AG04450 (cell line): ENCODE results near the gene ZRANB3. TPM values are rescaled to one million over a fixed set of nuclear protein-coding genes. Genes with fewer than 3 reads are reported as not detected.

Source experiments
- CTCF ChIA-PET: fragments of 300-600, 350-600 bp; formaldehyde crosslinking; extraction: SDS; loops from one replicate; lab custom pipeline; 2022; ENCODE audit warnings: antibody characterized with exemption, inconsistent platforms; lab: Charles Lee
- POLR2A ChIA-PET: fragments of 350-600 bp; formaldehyde crosslinking; extraction: SDS; loops from one replicate; lab custom pipeline; 2021; ENCODE audit warnings: antibody characterized with exemption, inconsistent platforms; lab: Yijun Ruan, JAX
- DNase-seq: peaks from one replicate; pipeline ENCODE4 v3.0.0-alpha.2; 2011; ENCODE audit warnings: low read depth, low spot score
- H3K27ac ChIP-seq: one replicate; pipeline ENCODE4 v1.5.1; 2012; ENCODE audit warnings: low read depth, low read length, control low read depth
- H3K27me3 ChIP-seq: one replicate; pipeline ENCODE4 v1.6.0; 2012; ENCODE audit warnings: low read length; ENCODE audit not compliant: control insufficient read depth, insufficient read depth
- H3K4me3 ChIP-seq: 2 replicates; pipeline ENCODE4 v1.5.1; 2011; ENCODE audit warnings: mild to moderate bottlenecking, low read depth, low read length, control low read depth
- H3K9me3 ChIP-seq: 2 replicates; pipeline ENCODE4 v1.5.1; 2012; ENCODE audit warnings: low read length; ENCODE audit not compliant: control insufficient read depth, insufficient read depth
- polyA plus RNA-seq: library from polyadenylated mRNA; depleted of rRNA; stranded (reverse); fragments of >200 nt; gene quantifications from 2 replicates; pipeline ENCODE4 v1.2.3, GENCODE V29; 2011
- TF ChIP-seq, protein P1 (sequence below): IDR thresholded peaks from 2 replicates; pipeline ENCODE4 v1.5.1; 2011; ENCODE audit warnings: low read depth, low read length, control low read depth, inconsistent platforms

ZRANB3 gene
- polyA plus RNA-seq, 1 experiment, result 4.0 TPM

DNA sequence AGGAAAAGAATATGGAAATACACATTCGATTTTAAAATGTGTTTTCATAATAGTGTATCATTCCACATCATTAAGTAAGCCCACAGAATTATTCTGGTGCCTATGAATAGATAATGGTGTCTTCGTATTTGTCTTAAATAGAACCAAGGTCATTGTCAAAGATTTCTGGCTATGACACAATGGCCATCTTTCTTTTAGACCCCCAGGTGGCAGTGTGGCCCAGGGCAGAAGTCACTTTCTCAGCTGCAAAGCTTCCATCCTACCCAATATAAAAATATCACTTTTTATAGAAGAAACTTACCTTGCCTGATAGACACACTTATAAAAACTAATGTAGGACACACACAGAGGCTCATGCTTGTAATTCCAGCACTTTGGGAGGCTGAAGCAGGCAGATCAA, 57.5 kb downstream of the ZRANB3 start:
- CTCF ChIA-PET, result interaction anchor here (0.6 to 2.1 kb wide), 6 partner anchors 13 to 470 kb away, joined by 3 to 21 read pairs (median 4); no protein-coding TSS in a partner anchor
- DNase-seq, result no peak
- POLR2A ChIA-PET, result no interaction called here
- Histone ChIP-seq H3K9me3 (no peaks in the 10 kb centered on the region), H3K4me3 (no peak overlapping the region), H3K27me3 (no peaks in the 10 kb centered on the region), H3K27ac (no peak overlapping the region)
- TF ChIP-seq, protein P1, sequence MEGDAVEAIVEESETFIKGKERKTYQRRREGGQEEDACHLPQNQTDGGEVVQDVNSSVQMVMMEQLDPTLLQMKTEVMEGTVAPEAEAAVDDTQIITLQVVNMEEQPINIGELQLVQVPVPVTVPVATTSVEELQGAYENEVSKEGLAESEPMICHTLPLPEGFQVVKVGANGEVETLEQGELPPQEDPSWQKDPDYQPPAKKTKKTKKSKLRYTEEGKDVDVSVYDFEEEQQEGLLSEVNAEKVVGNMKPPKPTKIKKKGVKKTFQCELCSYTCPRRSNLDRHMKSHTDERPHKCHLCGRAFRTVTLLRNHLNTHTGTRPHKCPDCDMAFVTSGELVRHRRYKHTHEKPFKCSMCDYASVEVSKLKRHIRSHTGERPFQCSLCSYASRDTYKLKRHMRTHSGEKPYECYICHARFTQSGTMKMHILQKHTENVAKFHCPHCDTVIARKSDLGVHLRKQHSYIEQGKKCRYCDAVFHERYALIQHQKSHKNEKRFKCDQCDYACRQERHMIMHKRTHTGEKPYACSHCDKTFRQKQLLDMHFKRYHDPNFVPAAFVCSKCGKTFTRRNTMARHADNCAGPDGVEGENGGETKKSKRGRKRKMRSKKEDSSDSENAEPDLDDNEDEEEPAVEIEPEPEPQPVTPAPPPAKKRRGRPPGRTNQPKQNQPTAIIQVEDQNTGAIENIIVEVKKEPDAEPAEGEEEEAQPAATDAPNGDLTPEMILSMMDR, result peak; percentile 49

GRCh38 chr2:135471106-135471505, 59.9 kb downstream of the ZRANB3 start:
- ChIA-PET CTCF (interaction anchor here (0.5 kb wide), 1 partner anchor 265 kb away, joined by 4 read pairs; no protein-coding TSS in a partner anchor), POLR2A (no interaction called here)
- Histone ChIP-seq H3K9me3 (no peaks in the 10 kb centered on the region), H3K27ac (no peak overlapping the region), H3K27me3 (no peaks in the 10 kb centered on the region), H3K4me3 (no peak overlapping the region)
- no peak for DNase-seq
- TF ChIP-seq, protein P1, result no peak

GRCh38 chr2:135457279-135457678, 73.7 kb downstream of the ZRANB3 start:
- ChIA-PET POLR2A (no interaction called here), CTCF (no interaction called here)
- no peak for DNase-seq
- Histone ChIP-seq H3K4me3 (no peak overlapping the region), H3K9me3 (peaks cover 11% of the 10 kb centered on the region), H3K27ac (no peak overlapping the region), H3K27me3 (no peaks in the 10 kb centered on the region)
- TF ChIP-seq, protein P1, result no peak

- POLR2A ChIA-PET, result no interaction called here
- Histone ChIP-seq H3K4me3 (no peak overlapping the region), H3K9me3 (peaks cover 11% of the 10 kb centered on the region), H3K27ac (no peak overlapping the region), H3K27me3 (no peaks in the 10 kb centered on the region)
- CTCF ChIA-PET, result no interaction called here
- TF ChIP-seq, protein P1, result no peak
- DNase-seq, result no peak
These were observed 74.2 kb downstream of the ZRANB3 start for GRCh38 chr2:135456835-135457234.

DNA sequence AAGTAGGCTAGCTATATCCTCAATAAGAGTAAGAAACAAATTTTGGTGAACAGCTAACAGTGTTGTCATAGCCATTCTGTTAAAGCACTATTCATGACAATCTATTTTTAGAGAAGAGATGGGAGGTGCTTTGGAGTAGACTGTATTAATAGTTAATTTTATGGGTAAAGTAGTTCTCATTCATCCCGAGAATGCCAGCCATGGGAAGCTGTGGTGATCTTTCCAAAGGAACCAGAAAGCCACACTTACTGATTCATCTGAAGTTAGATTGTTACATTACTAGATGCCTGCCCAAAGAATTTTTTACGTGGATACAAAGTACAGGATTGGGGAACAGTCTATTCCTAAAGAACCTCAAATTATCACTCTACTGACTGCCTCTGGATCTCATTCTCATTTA, 74.6 kb downstream of the ZRANB3 start:
- Histone ChIP-seq H3K27ac (no peak overlapping the region), H3K27me3 (no peaks in the 10 kb centered on the region), H3K9me3 (peaks cover 11% of the 10 kb centered on the region), H3K4me3 (no peak overlapping the region)
- ChIA-PET CTCF (no interaction called here), POLR2A (no interaction called here)
- no peak for DNase-seq
- TF ChIP-seq, protein P1, result no peak
